ENCODE data around the gene ESPL1. TPM values are rescaled to one million over a fixed set of nuclear protein-coding genes. Genes with fewer than 3 reads are reported as not detected.

ESPL1 gene
- total and polyA plus RNA-seq, 2 of the 13 experiments (the other 11 are each of a cell fraction or from before 2014, with no cell fraction given): 5.8 to 11.5 TPM

DNA sequence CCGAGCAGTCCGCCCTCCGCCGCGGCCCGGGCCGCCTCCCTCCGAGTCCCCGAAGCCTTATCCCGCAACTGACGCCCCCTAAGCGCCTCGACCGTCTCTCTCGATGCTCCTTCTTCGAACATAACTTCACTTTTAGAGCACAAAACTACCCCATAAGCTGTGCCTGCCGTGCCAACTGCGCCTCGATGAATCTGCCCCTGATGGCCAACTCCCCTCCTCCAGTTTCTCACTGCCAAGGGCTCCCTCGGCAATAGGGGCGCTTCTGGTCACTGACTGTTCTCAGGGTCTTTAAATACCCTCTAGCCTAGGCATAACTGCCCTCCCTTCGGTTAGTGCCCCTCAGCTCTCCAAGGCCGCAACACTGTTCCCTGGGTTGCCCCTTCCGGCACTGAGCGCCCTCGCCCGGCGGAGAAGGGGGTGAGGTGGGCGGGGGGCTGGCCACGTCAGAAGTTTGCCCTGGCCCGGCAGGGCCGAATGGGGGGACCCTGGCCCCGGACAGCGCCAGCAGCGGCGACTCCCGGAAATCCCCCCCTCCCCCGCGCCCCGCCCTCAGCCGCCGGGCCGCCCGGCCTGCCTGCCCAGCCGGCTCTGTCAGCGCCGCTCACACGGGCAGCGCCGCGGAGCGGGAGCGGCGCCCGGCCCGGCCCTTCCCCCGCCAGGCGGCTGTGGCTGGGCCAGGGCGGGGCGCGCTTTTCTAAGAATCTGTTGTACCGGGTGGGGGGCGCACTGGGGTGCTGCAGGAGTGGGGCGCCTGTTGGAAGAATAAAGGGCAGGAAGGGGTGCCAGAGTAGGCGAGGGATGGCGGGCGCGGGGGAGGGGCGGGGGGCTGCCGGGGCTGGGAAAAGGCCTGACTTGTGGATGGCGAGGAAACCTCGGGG, 46.7 kb upstream of the ESPL1 start (continued):
- TF ChIP-seq HOXA3 (CRISPR knock-in tag; IDR thresholded peaks at IDR 0.05) (peak; percentile 28; the same call in 1 of the 2 replicates), HOXA7 (CRISPR knock-in tag; IDR thresholded peaks at IDR 0.05) (no peak), ZHX2 (IDR thresholded peaks at IDR 0.05; ENCODE audit: low read depth) (no peak), ZHX2 (CRISPR knock-in tag; IDR thresholded peaks at IDR 0.05; ENCODE audit: borderline replicate concordance) (no peak), TSC22D2 (CRISPR knock-in tag; IDR thresholded peaks at IDR 0.05; ENCODE audit: borderline replicate concordance) (no peak; the same call in 1 of the 2 replicates), HNRNPL (IDR thresholded peaks at IDR 0.05; ENCODE audit: low read depth, low read length) (peak; percentile 95), STAG1 (CRISPR knock-in tag; IDR thresholded peaks at IDR 0.05) (no peak), HOXA9 (CRISPR knock-in tag; IDR thresholded peaks at IDR 0.05; ENCODE audit: borderline replicate concordance) (no peak), PITX1 (CRISPR knock-in tag; IDR thresholded peaks at IDR 0.05) (no peak), CREB1 (IDR thresholded peaks at IDR 0.05) (0 out of 2 replicates have a peak, but pooled peaks have one; percentile 25), CREB1 (CRISPR knock-in tag; IDR thresholded peaks at IDR 0.05) (no peak; the same call in 1 of the 2 replicates), ZSCAN9 (CRISPR knock-in tag; IDR thresholded peaks at IDR 0.05; ENCODE audit: borderline replicate concordance) (no peak), GZF1 (CRISPR knock-in tag; IDR thresholded peaks at IDR 0.05) (0 out of 2 replicates have a peak, but pooled peaks have one; percentile 0), ZNF484 (CRISPR knock-in tag; IDR thresholded peaks at IDR 0.05; ENCODE audit: borderline replicate concordance, low read depth) (no peak), YEATS4 (CRISPR knock-in tag; IDR thresholded peaks at IDR 0.05; ENCODE audit: borderline replicate concordance) (no peak), HNRNPLL (IDR thresholded peaks at IDR 0.05; ENCODE audit: low read depth, low read length, poor library complexity, severe bottlenecking) (peak; percentile 47)
- TF ChIP-seq, protein P1, sequence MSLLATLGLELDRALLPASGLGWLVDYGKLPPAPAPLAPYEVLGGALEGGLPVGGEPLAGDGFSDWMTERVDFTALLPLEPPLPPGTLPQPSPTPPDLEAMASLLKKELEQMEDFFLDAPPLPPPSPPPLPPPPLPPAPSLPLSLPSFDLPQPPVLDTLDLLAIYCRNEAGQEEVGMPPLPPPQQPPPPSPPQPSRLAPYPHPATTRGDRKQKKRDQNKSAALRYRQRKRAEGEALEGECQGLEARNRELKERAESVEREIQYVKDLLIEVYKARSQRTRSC (CRISPR knock-in tag; IDR thresholded peaks at IDR 0.05; ENCODE audit: low read depth): no peak

All from HepG2 (cell line).